K562 (cell line): Measurements from ENCODE around the gene NIPAL3. TPM values are rescaled to one million over a fixed set of nuclear protein-coding genes. Genes with fewer than 3 reads are reported as not detected.
A peak's percentile ranks its signal among the peaks of the same experiment; 100 is the strongest.

Source experiments
- ATAC-seq: fragments of 200-7000 bp; cut with Tn5 transposase; 3 replicates; pipeline ENCODE4 v1.9.1; 2020; ENCODE audit warnings: moderate library complexity
- BruUV-seq: library from RNA; stranded (reverse); fragments of 400-500 nt; replicated peaks from 2 replicates; lab custom pipeline; 2021; lab: Mats Ljungman, UMichigan
- CTCF ChIA-PET: fragments of 300-600 bp; formaldehyde crosslinking; extraction: SDS; loops from one replicate; lab custom pipeline; 2021; ENCODE audit warnings: low intra/inter-chr PET ratio; lab: Yijun Ruan, JAX
- POLR2A ChIA-PET: fragments of 300-600, 350-650 bp; sonication (Branson Sonifier 250); formaldehyde crosslinking; extraction: SDS; loops from one replicate; lab custom pipeline; 2021; ENCODE audit warnings: antibody characterized with exemption, inconsistent platforms; lab: Yijun Ruan, JAX
- DNase-seq, 4 experiments: peaks; one replicate each; pipeline versions ENCODE4 v3.0.0 to v3.0.0-alpha.2; 2011 to 2018; ENCODE audit warnings: low spot score in 3 of 4, mixed read lengths in 3 of 4; ENCODE audit errors: extremely low read depth in 1 of 4
- FAIRE-seq: peaks from 2 replicates; lab custom pipeline; 2011; peaks lifted over from hg19 to GRCh38; lab: Jason Lieb, UNC
- H2AFZ ChIP-seq: 2 replicates; pipeline ENCODE4 v1.6.0; 2011; ENCODE audit warnings: low read depth, low read length, control low read depth, inconsistent platforms
- H3K27ac ChIP-seq: fragments of 200-600 bp; 3 replicates; pipeline ENCODE4 v1.8.0; 2011; ENCODE audit warnings: low read depth, mild to moderate bottlenecking, control low read depth, inconsistent platforms, low read length, moderate library complexity, mixed read lengths; ENCODE audit errors: extremely low read depth
- H3K27me3 ChIP-seq, 2 experiments: fragments of 300-600 bp in 1 of 2; 2 replicates in 1 of 2; 3 replicates in 1 of 2; pipeline versions ENCODE4 v1.6.0 to v1.8.0; 2011; ENCODE audit warnings: inconsistent platforms in 2 of 2, low read length in 2 of 2, mild to moderate bottlenecking in 1 of 2, mixed read lengths in 1 of 2, moderate library complexity in 1 of 2; ENCODE audit not compliant: control insufficient read depth in 2 of 2, insufficient read depth in 2 of 2
- H3K36me3 ChIP-seq: fragments of 300-600 bp; 3 replicates; pipeline ENCODE4 v1.8.0; 2011; ENCODE audit warnings: mild to moderate bottlenecking, low read length, inconsistent platforms; ENCODE audit not compliant: control insufficient read depth, insufficient read depth
- H3K4me1 ChIP-seq, 2 experiments: fragments of 200-600 bp in 1 of 2; replicated peaks in 1 of 2; 2 replicates in 1 of 2; 3 replicates in 1 of 2; pipeline versions ENCODE4 v1.5.1 to v1.8.0; 2011; ENCODE audit warnings: inconsistent platforms in 2 of 2, low read length in 2 of 2, mild to moderate bottlenecking in 1 of 2, mixed read lengths in 1 of 2, moderate library complexity in 1 of 2; ENCODE audit not compliant: control insufficient read depth in 2 of 2, insufficient read depth in 2 of 2
- H3K4me2 ChIP-seq: 2 replicates; pipeline ENCODE4 v1.6.1; 2011; ENCODE audit warnings: low read length, control low read depth, inconsistent platforms, mixed read lengths; ENCODE audit not compliant: insufficient read depth
- H3K4me3 ChIP-seq: fragments of 200-600 bp; sonication (generic), shearing (Covaris generic); 2 replicates; pipeline ENCODE4 v1.5.1; 2016; ENCODE audit warnings: control low read depth, inconsistent platforms
- H3K79me2 ChIP-seq: fragments of 200-600 bp; 3 replicates; pipeline ENCODE4 v1.8.0; 2011; ENCODE audit warnings: low read length, inconsistent platforms; ENCODE audit not compliant: control insufficient read depth, insufficient read depth
- H3K9ac ChIP-seq, 2 experiments: 2 replicates each; pipeline versions ENCODE4 v1.6.0 to v1.6.1; 2011; ENCODE audit warnings: low read depth in 2 of 2, low read length in 2 of 2, control low read depth in 1 of 2, inconsistent platforms in 1 of 2, mild to moderate bottlenecking in 1 of 2, mixed read lengths in 1 of 2; ENCODE audit not compliant: insufficient read depth in 1 of 2
- H3K9me1 ChIP-seq: one replicate; pipeline ENCODE4 v1.6.0; 2011; ENCODE audit warnings: inconsistent platforms, mild to moderate bottlenecking, low read length, moderate library complexity; ENCODE audit not compliant: control insufficient read depth, insufficient read depth
- H3K9me3 ChIP-seq: replicated peaks from 2 replicates; pipeline ENCODE4 v1.5.1; 2011; ENCODE audit warnings: low read depth, low read length, inconsistent platforms; ENCODE audit not compliant: control insufficient read depth, insufficient read depth
- H4K20me1 ChIP-seq: replicated peaks from 2 replicates; pipeline ENCODE4 v1.6.1; 2011; ENCODE audit warnings: low read length, inconsistent platforms, mixed read lengths; ENCODE audit not compliant: control insufficient read depth, insufficient read depth
- IRF2 ChIP-seq: sonication (generic); formaldehyde crosslinking; IDR thresholded peaks from 2 replicates; pipeline ENCODE4 v1.8.1; 2022; ENCODE audit warnings: mild to moderate bottlenecking, missing genetic modification reagents
- L3MBTL2 ChIP-seq: fragments of 450-650 bp; IDR thresholded peaks from 2 replicates; pipeline ENCODE4 v1.6.1; 2016; ENCODE audit warnings: mild to moderate bottlenecking, moderate library complexity
- SMC3 ChIP-seq: conservative IDR thresholded peaks from 2 replicates; pipeline ENCODE4 v1.6.1; 2011; ENCODE audit warnings: low read depth, low read length, improper control_type of control experiment; ENCODE audit not compliant: insufficient read depth
- SPI1 ChIP-seq: IDR thresholded peaks from 2 replicates; pipeline ENCODE4 v1.6.1; 2011; ENCODE audit warnings: low read depth, low read length, control low read depth, borderline replicate concordance
- ZNF146 ChIP-seq: IDR thresholded peaks from one replicate; pipeline ENCODE4 v1.6.1; 2018; ENCODE audit warnings: missing compliant biosample characterization; ENCODE audit not compliant: unreplicated experiment
- ZNF224 ChIP-seq: sonication (generic); formaldehyde crosslinking; IDR thresholded peaks from 2 replicates; pipeline ENCODE4 v1.8.0; 2022; ENCODE audit warnings: mild to moderate bottlenecking, missing genetic modification reagents
- ZNF239 ChIP-seq: fragments of 250-450 bp; sonication (Bioruptor Pico); IDR thresholded peaks from 2 replicates; pipeline ENCODE4 v1.4.0; 2020; ENCODE audit warnings: mild to moderate bottlenecking
- WGBS: fragments of 100-300 bp; shearing (Covaris generic); methylation state at CpG from one replicate; pipeline ENCODE4 v1.1.6; 2016; ENCODE audit warnings: low coverage, mixed read lengths; ENCODE audit not compliant: insufficient coverage; ENCODE audit errors: missing lambda C conversion rate; 5-methylcytosine and 5-hydroxymethylcytosine counted together
- in situ Hi-C: fragments of 300-500 bp; cut with MboI; formaldehyde crosslinking; loops from 4 replicates; pipeline ENCODE4 v1.15.0; 2018; ENCODE audit warnings: inconsistent platforms, mixed read lengths
- intact Hi-C: fragments of 100-400 bp; cut with micrococcal nuclease; formaldehyde crosslinking; loops from 2 replicates; pipeline ENCODE4 v1.14.2; 2022
- polyA plus RNA-seq, 8 experiments: library from polyadenylated mRNA; depleted of rRNA in 4 of 8; stranded (reverse) in 5 of 8; unstranded in 3 of 8; fragments of >200 nt; fragmentation: Nextera tagmentation in 2 of 8; fragmentation: Illumina TruSeq in 1 of 8; extraction: Ambion mirVana in 2 of 8; extraction: Trizol in 1 of 8; gene quantifications; 2 replicates each; pipeline versions ENCODE4 v1.2.1 to v1.2.3, GENCODE V29; 2011 to 2014; ENCODE audit warnings: inconsistent platforms in 1 of 8, missing spikeins in 1 of 8
- total RNA-seq, 7 experiments: library from RNA; depleted of rRNA in 6 of 7; stranded (reverse); fragments of >200 nt in 6 of 7; fragmentation: Illumina TruSeq in 2 of 7; extraction: Trizol in 2 of 7; gene quantifications; 2 replicates each; pipeline versions ENCODE4 v1.2.1 to v1.2.3, GENCODE V29; 2011 to 2021; ENCODE audit warnings: low replicate concordance in 1 of 7
- TF ChIP-seq, protein P1 (sequence below): fragments of 250-450 bp; sonication (Bioruptor Pico); IDR thresholded peaks from 2 replicates; pipeline ENCODE4 v1.4.0; 2020
- TF ChIP-seq, protein P2 (sequence below): fragments of 250-450 bp; sonication (Bioruptor Pico); IDR thresholded peaks from 2 replicates; pipeline ENCODE4 v1.8.0; 2021; ENCODE audit warnings: mild to moderate bottlenecking, moderate library complexity

NIPAL3 gene
- total and polyA plus RNA-seq, 9 of the 15 experiments (the other 6 are each of a cell fraction or from before 2014, with no cell fraction given) = 10.5 to 26.3 (median 16.0) TPM

DNA sequence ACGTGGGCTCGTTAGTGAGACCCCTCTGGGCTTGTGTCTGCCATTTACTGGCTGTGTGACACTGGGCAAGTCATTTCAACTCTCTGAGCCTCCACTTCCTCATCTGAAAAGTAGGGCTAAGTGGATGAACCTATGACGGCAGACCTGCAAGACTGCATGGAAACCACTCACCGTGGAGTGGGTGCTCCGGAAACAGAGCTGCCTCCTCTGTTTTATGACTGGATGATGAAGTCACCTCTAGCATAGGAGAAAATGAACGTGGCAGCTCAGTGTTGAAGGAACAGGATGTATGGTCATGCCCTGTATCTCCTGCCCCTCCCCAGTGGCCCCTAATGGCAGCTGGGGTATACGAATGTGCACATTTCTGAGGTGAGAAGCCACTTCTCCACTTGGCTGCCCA, 42.6 kb upstream of the NIPAL3 start:
- Histone ChIP-seq H3K4me1 (no peaks in the 10 kb centered on the region), H3K4me3 (no peak overlapping the region), H3K79me2 (no peaks in the 10 kb centered on the region), H3K36me3 (no peaks in the 10 kb centered on the region), H3K9me1 (no peaks in the 10 kb centered on the region), H4K20me1 (no peaks in the 10 kb centered on the region; the same call in 1 of the 2 replicates), H3K27ac (no peak overlapping the region), H3K9ac (no peak overlapping the region), H2AFZ (no peak overlapping the region), H3K9me3 (no peaks in the 10 kb centered on the region), H3K27me3 (peaks cover 0 to 14% of the 10 kb centered on the region in 2 experiments; a peak in 1 of 5 replicates), H3K4me2 (no peak overlapping the region)
- CTCF ChIA-PET = interaction anchor here (0.6 kb wide), 1 partner anchor 30 kb away, joined by 3 read pairs; no protein-coding TSS in a partner anchor
- DNase-seq (no peak), FAIRE-seq (no peak), ATAC-seq (no peak)
- POLR2A ChIA-PET = interaction anchor here (0.8 to 1.5 kb wide), 3 partner anchors 8 to 132 kb away, joined by 3 to 11 read pairs (median 3); no protein-coding TSS in a partner anchor
- in situ Hi-C loops = no loop called here
- peak; percentile 53; the same call in 1 of the 2 replicates for TF ChIP-seq SPI1
- no peak for TF ChIP-seq IRF2 (CRISPR knock-in tag)
- intact Hi-C loops = no loop called here
- 15% methylated on average over 7 of the region's 7 CpGs for WGBS
- BruUV-seq = no TSS peak

DNA sequence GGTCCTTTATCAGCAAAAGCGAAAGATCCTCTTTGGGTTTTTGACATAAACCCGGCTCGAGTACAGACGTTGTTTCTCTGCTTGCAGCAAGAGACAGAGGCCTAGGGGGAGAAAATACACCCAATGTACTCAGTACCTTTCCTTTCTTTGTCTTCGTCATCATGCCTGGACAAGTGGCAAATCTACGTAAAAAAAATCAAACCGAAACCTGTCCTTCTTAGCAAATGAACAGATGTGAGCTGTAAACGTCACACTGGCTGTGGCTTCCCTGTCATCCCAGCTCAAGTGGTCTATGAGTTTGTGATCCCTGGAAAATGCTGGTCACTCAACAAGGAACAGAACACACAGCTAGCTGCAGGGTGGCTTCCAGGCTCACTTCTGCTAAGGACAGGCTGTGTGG, 41.9 kb upstream of the NIPAL3 start:
- Histone ChIP-seq H3K4me3 (no peak overlapping the region), H3K36me3 (no peaks in the 10 kb centered on the region), H3K27ac (no peak overlapping the region), H3K9me3 (no peaks in the 10 kb centered on the region), H3K79me2 (no peaks in the 10 kb centered on the region), H3K27me3 (peaks cover 0 to 12% of the 10 kb centered on the region in 2 experiments; a peak in 1 of 5 replicates), H3K4me2 (no peak overlapping the region), H3K4me1 (no peaks in the 10 kb centered on the region), H2AFZ (no peak overlapping the region), H3K9me1 (no peaks in the 10 kb centered on the region), H3K9ac (no peak overlapping the region), H4K20me1 (no peaks in the 10 kb centered on the region; the same call in 1 of the 2 replicates)
- in situ Hi-C loops (no loop called here), intact Hi-C loops (loop anchor here (1.0 kb wide), 1 partner anchor 9 kb away; no protein-coding TSS in a partner anchor)
- ATAC-seq (no peak), FAIRE-seq (no peak), DNase-seq (no peak)
- POLR2A ChIA-PET = interaction anchor here (0.8 to 1.1 kb wide), 2 partner anchors 14 to 132 kb away, joined by 3 read pairs; no protein-coding TSS in a partner anchor
- CTCF ChIA-PET = no interaction called here
- BruUV-seq = no TSS peak
- WGBS = 27% methylated on average over 8 of the region's 8 CpGs
- TF ChIP-seq SMC3 (no peak), L3MBTL2 (no peak), ZNF146 (CRISPR knock-in tag) (no peak), ZNF239 (CRISPR knock-in tag) (no peak), ZNF224 (CRISPR knock-in tag) (no peak)
- TF ChIP-seq, protein P1, sequence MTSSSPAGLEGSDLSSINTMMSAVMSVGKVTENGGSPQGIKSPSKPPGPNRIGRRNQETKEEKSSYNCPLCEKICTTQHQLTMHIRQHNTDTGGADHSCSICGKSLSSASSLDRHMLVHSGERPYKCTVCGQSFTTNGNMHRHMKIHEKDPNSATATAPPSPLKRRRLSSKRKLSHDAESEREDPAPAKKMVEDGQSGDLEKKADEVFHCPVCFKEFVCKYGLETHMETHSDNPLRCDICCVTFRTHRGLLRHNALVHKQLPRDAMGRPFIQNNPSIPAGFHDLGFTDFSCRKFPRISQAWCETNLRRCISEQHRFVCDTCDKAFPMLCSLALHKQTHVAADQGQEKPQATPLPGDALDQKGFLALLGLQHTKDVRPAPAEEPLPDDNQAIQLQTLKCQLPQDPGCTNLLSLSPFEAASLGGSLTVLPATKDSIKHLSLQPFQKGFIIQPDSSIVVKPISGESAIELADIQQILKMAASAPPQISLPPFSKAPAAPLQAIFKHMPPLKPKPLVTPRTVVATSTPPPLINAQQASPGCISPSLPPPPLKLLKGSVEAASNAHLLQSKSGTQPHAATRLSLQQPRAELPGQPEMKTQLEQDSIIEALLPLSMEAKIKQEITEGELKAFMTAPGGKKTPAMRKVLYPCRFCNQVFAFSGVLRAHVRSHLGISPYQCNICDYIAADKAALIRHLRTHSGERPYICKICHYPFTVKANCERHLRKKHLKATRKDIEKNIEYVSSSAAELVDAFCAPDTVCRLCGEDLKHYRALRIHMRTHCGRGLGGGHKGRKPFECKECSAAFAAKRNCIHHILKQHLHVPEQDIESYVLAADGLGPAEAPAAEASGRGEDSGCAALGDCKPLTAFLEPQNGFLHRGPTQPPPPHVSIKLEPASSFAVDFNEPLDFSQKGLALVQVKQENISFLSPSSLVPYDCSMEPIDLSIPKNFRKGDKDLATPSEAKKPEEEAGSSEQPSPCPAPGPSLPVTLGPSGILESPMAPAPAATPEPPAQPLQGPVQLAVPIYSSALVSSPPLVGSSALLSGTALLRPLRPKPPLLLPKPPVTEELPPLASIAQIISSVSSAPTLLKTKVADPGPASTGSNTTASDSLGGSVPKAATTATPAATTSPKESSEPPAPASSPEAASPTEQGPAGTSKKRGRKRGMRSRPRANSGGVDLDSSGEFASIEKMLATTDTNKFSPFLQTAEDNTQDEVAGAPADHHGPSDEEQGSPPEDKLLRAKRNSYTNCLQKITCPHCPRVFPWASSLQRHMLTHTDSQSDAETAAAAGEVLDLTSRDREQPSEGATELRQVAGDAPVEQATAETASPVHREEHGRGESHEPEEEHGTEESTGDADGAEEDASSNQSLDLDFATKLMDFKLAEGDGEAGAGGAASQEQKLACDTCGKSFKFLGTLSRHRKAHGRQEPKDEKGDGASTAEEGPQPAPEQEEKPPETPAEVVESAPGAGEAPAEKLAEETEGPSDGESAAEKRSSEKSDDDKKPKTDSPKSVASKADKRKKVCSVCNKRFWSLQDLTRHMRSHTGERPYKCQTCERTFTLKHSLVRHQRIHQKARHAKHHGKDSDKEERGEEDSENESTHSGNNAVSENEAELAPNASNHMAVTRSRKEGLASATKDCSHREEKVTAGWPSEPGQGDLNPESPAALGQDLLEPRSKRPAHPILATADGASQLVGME = no peak
- TF ChIP-seq, protein P2, sequence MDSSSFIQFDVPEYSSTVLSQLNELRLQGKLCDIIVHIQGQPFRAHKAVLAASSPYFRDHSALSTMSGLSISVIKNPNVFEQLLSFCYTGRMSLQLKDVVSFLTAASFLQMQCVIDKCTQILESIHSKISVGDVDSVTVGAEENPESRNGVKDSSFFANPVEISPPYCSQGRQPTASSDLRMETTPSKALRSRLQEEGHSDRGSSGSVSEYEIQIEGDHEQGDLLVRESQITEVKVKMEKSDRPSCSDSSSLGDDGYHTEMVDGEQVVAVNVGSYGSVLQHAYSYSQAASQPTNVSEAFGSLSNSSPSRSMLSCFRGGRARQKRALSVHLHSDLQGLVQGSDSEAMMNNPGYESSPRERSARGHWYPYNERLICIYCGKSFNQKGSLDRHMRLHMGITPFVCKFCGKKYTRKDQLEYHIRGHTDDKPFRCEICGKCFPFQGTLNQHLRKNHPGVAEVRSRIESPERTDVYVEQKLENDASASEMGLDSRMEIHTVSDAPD (CRISPR knock-in tag) = no peak
